Activated CD4-positive, CD25-positive, alpha-beta regulatory T cell (primary cell): Measurements from ENCODE around the gene CERS6.

ENCODE experiments used
- DNase-seq, 4 experiments: peaks; one replicate each; lab custom pipeline; 2025; lab: John Stamatoyannopoulos, UW

CERS6 gene

GRCh38 chr2:168801961-168802858, 346.1 kb downstream of the CERS6 start, which contains the start of gene NOSTRIN:
NOSTRIN (plus strand) TSS chr2:168802637; CDS start chr2:168802647, 10 bp downstream.
- no peak for DNase-seq

- DNase-seq, result no peak
Observed at GRCh38 chr2:168802859-168803725, 347.0 kb downstream of the CERS6 start.

GRCh38 chr2:168804214-168804613, 348.1 kb downstream of the CERS6 start:
- no peak for DNase-seq

DNA sequence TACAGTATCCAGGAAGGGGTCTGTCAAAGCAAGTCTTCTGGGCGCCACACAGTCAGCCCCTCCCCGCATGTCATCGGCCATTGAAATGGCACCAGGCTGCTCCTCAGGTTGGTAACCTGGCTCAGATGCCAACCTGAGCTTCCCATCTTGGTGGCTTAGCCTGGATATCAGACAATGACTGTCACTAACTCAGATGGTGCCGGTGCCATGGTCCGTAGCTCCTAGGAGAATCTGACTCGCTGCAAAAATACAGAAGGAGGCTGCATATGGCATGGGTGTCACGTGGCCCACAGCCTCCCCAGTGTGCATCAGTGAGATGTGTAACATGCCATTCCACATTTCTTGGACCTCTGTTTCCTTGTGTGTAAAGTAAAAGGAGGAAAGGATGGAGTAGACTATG, 349.5 kb downstream of the CERS6 start:
- DNase-seq, result no peak

GRCh38 chr2:168809537-168809936, 353.5 kb downstream of the CERS6 start:
- DNase-seq, result no peak

DNA sequence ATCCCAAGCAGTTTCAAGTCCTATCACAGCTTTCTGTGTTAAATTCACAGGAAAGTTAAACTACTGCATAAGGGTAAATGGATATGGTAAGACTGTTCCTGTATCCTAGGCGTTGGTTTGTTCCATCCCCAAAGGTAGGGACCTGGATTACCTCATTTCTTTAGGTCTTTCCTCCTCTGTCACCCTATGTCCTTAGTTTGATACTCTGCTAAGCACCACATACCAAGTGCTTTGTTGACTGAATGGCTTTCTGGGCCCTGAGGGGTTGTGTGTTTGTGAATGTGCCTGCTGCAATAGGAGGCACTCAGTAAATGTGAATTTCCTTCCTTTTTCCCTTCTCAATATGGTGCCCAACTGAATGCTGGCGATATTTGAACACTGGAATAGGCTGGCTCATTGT, 354.2 kb downstream of the CERS6 start:
- no peak for DNase-seq

DNA sequence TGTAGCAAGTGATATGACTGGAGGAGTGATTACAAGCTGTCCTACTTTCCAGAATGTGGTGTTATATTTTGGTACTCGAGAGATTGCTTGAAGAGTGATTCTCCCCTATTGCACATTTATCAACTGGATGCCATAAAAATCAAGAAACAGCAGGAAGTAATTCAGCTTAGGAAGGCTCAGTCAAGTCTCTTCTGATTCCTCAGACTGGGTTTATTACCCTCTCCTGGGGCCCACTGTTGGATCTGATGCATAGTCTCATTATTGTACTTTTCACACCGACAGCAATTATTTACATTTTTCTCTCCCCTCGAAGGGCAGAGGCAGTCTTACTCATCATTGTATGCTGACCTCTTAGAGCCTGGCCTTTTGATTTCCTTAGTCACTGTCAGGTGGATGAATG, 355.6 kb downstream of the CERS6 start:
- DNase-seq, result no peak

DNA sequence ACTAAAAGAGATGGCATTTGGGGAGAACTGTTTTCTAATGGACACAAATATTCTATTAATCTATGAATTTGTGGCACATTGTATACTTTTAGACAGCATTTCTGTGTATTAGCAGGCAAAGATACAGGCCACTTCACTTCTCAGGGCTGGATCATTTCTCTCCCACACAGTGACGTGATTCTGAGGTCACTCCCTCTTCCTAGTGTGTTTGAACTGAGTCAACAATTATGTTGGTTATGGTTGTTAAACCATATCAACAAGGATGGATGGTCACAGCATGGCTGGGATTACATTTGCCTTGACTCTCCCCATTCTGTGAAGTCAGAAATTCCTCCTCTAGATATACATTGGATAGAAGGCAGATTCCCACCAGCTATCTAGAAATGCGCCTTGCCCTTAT, 358.0 kb downstream of the CERS6 start:
- no peak for DNase-seq

DNA sequence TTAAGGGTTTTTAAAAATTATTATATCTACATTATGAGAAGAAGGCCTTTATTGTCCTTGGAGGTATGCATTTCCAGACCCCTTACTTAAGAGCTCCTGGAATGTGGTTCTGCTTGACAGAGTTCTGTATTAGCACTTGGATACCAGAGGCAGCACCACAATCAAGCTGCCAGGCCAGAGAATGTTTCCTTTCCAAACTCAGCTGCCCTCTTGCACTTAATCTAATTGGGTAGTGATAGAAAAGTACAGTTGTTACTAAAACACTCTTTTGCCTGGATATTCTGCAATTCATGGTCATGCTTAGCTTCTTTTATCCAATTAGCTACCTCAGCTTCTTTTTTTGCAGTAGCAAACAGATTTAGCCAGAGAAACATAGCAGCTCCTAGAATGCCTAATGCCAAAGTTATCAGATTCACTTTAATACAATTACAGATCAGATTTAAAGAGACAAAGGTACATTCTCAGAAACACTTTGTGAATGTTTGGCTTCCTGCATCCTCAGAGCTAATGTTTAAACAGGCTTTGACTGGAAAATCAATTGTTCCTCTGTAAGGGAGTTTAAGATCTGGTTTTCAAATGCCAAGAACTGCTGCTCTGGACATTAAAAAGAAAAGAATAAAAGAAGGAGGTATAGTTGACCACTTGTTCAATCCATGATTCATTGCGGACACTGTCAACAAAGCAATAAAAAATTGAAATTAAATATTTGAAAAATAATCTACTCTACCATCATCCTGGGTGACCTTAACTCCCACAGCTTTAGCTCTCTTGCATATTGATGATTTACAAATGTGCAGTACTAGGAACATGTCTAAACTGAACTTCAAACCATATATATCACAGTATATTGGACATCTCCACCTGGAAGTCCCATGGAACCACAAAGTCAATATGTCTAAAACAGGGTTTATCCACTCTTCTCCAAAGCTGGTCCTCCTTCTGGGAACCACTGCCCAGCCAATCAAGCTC, 359.2 kb downstream of the CERS6 start:
- DNase-seq, result no peak

- no peak for DNase-seq
Observed at GRCh38 chr2:168816369-168816768, 360.3 kb downstream of the CERS6 start.

DNA sequence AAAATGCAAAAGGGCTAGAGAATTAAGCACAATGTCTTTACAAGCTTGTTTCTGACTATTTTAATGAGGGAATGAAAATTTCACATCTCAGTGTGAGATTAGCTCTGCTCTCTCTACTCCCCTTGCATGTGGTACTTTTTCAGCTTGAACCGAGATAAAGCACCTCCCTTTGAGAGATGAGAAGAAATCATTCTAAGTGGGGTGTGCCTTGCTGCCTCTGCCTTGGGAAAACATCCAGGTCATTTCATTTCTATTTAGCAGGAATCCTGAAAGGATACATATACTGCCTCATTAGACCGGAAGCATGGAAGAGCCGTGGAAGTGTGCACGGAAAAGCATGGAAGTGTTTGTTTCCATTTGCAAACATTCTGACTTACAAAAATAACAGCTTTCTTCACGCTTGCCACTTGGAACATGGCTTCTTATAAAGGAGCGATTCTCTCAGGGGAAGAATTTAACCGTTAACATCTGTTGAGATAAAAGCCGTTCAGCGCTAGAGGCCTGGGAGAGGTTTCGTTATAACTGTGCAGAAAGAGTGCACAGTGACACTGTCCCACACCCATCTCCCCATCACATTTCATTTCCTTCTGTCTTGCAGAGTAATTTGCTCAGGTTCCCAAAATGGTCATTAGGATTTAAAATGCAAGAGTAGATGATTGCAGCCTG, 363.1 kb downstream of the CERS6 start:
- no peak for DNase-seq

- DNase-seq, result no peak
Observed at GRCh38 chr2:168819829-168820489, 363.9 kb downstream of the CERS6 start.

GRCh38 chr2:168821577-168821976, 365.5 kb downstream of the CERS6 start:
- DNase-seq, result no peak

- DNase-seq, result no peak
Observed at GRCh38 chr2:168821992-168822391, 365.9 kb downstream of the CERS6 start.
